8988T (cell line): ENCODE data around the gene CCSER1.
"Not testable (repeated sequence)": the region's sequence is repeated elsewhere in the genome, so short reads cannot be mapped to it uniquely, and the experiment has no call there.

Experiments used
- DNase-seq: peaks from one replicate; pipeline ENCODE4 v3.0.0; 2011

CCSER1 gene

GRCh38 chr4:90584051-90584450 is 456.9 kb downstream of the CCSER1 start:
- DNase-seq, result no peak

GRCh38 chr4:90585961-90586360 is 458.8 kb downstream of the CCSER1 start:
- no peak for DNase-seq

- DNase-seq, result no peak
These were observed 459.6 kb downstream of the CCSER1 start for GRCh38 chr4:90586799-90587198.

GRCh38 chr4:90597927-90598326 is 470.7 kb downstream of the CCSER1 start:
- no peak for DNase-seq

- DNase-seq, result no peak
These were observed 471.5 kb downstream of the CCSER1 start for GRCh38 chr4:90598741-90599140.

GRCh38 chr4:90602726-90603125 is 475.5 kb downstream of the CCSER1 start:
- no peak for DNase-seq

GRCh38 chr4:90603540-90603939 is 476.3 kb downstream of the CCSER1 start:
- no peak for DNase-seq

GRCh38 chr4:90606781-90607180 is 479.6 kb downstream of the CCSER1 start:
- no peak for DNase-seq

GRCh38 chr4:90614371-90614770 is 487.2 kb downstream of the CCSER1 start:
- DNase-seq, result no peak

GRCh38 chr4:90621080-90621479 is 493.9 kb downstream of the CCSER1 start:
- DNase-seq, result no peak

- no peak for DNase-seq
These were observed 497.6 kb downstream of the CCSER1 start for GRCh38 chr4:90624781-90625180.

- DNase-seq, result no peak
These were observed 514.8 kb downstream of the CCSER1 start for GRCh38 chr4:90641861-90642599.

GRCh38 chr4:90643156-90643555 is 516.0 kb downstream of the CCSER1 start:
- DNase-seq, result no peak

GRCh38 chr4:90648311-90648710 is 521.1 kb downstream of the CCSER1 start:
- no peak for DNase-seq

GRCh38 chr4:90648791-90649190 is 521.6 kb downstream of the CCSER1 start:
- DNase-seq, result no peak

- no peak for DNase-seq
These were observed 533.5 kb downstream of the CCSER1 start for GRCh38 chr4:90660672-90661071.

- DNase-seq, result no peak
These were observed 543.0 kb downstream of the CCSER1 start for GRCh38 chr4:90670183-90670582.

- no peak for DNase-seq
These were observed 562.5 kb downstream of the CCSER1 start for GRCh38 chr4:90689739-90690138.

GRCh38 chr4:90695411-90695810 is 568.2 kb downstream of the CCSER1 start:
- no peak for DNase-seq

- DNase-seq, result not testable (repeated sequence)
These were observed 578.3 kb downstream of the CCSER1 start for GRCh38 chr4:90705501-90705900.

- no peak for DNase-seq
These were observed 588.0 kb downstream of the CCSER1 start for GRCh38 chr4:90715242-90715641.

- no peak for DNase-seq
These were observed 591.7 kb downstream of the CCSER1 start for GRCh38 chr4:90718931-90719330.

- no peak for DNase-seq
These were observed 600.7 kb downstream of the CCSER1 start for GRCh38 chr4:90727938-90728337.

GRCh38 chr4:90730752-90731151 is 603.6 kb downstream of the CCSER1 start:
- DNase-seq, result no peak

- DNase-seq, result no peak
These were observed 606.0 kb downstream of the CCSER1 start for GRCh38 chr4:90733211-90733610.
